NT2/D1 (cell line): ENCODE measurements around the gene ABCA13.
"Not testable (repeated sequence)": the region's sequence is repeated elsewhere in the genome, so short reads cannot be mapped to it uniquely, and the experiment has no call there.

Source experiments
- SUZ12 ChIP-seq: IDR thresholded peaks from 2 replicates; pipeline ENCODE4 v1.6.1; 2011; ENCODE audit not compliant: insufficient read length, insufficient read depth; ENCODE audit errors: extremely low read depth
- YY1 ChIP-seq: IDR thresholded peaks from 2 replicates; pipeline ENCODE4 v1.6.1; 2011; ENCODE audit not compliant: insufficient read length, insufficient read depth
- ZNF274 ChIP-seq: IDR thresholded peaks from 2 replicates; pipeline ENCODE4 v1.6.1; 2011; ENCODE audit warnings: mild to moderate bottlenecking, low read depth, low read length

DNA sequence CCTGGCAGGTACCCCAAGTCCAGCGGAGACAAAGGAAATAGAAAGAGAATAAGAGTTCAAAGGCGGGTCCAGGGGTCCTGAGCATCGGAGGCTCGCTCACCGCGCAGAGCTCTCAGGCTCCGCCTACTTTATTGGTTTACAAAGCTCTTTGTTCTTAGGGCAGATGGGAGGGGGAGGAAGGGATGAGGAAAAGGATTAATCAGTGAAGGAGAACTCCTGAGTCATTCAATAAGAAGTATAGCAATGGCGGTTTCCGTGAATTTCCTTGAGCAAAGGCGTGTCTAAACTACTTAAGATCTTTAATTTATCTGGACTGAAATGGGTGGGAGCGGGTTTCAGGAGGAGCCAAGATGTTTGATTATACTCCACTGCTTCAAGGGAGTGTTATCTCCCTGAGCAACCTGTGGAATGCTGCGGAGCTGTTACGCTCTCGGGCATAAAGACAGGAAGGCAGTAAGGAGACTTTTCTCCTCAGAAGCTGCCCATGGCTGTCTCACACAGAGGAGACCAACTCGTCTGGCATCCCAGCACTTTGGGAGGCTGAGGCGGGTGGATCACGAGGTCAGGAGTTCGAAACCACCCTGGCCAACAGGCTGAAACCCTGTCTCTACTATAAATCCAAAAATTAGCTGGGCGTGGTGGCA, 29.8 kb downstream of the ABCA13 start:
- TF ChIP-seq ZNF274, YY1, SUZ12: not testable (repeated sequence)
